ENCODE data around the gene SLC2A9. TPM values are rescaled to one million over a fixed set of nuclear protein-coding genes. Genes with fewer than 3 reads are reported as not detected.

SLC2A9 gene
- total RNA-seq, 1 donor from 2014 or later, result 0.54 TPM

- FAIRE-seq (no peak), DNase-seq (ENCODE audit: low read depth) (no peak)
- no peak for TF ChIP-seq CTCF (IDR thresholded peaks at IDR 0.05; ENCODE audit: insufficient read depth, low read depth, low read length)
- TF ChIP-seq EZH2 (IDR thresholded peaks at IDR 0.05; ENCODE audit: insufficient read depth, low read length), result no peak
- H3K27ac ChIP-seq (ENCODE audit: low read depth, low read length), result no peak overlapping the region
- no peak overlapping the region for H3K27ac Mint-ChIP-seq (ENCODE audit: unreplicated experiment)
- H3K4me2 ChIP-seq (ENCODE audit: low read length), result no peak overlapping the region
- no peaks in the 10 kb centered on the region for H3K4me1 ChIP-seq (ENCODE audit: insufficient read depth, low read length)
- no peak overlapping the region for H3K4me3 Mint-ChIP-seq (ENCODE audit: unreplicated experiment)
- H3K27me3 ChIP-seq (ENCODE audit: insufficient read depth, low read length), result peaks cover 2% of the 10 kb centered on the region
- H3K9me3 ChIP-seq (ENCODE audit: insufficient read depth, low read depth, low read length), result no peaks in the 10 kb centered on the region
- peaks cover 18% of the 10 kb centered on the region for H3K4me1 Mint-ChIP-seq (ENCODE audit: low read depth, unreplicated experiment)
- no peak overlapping the region for H2AFZ ChIP-seq (ENCODE audit: low read depth, low read length)
- no peaks in the 10 kb centered on the region for H3K79me2 ChIP-seq (ENCODE audit: insufficient read depth, low read length)
- H3K9me3 Mint-ChIP-seq (ENCODE audit: unreplicated experiment), result peaks cover 4% of the 10 kb centered on the region
- H3K4me3 ChIP-seq (ENCODE audit: insufficient read depth, low read depth, low read length), result no peak overlapping the region
- peaks cover 17% of the 10 kb centered on the region for H3K27me3 Mint-ChIP-seq (ENCODE audit: low read depth, unreplicated experiment)
- H3K36me3 Mint-ChIP-seq (ENCODE audit: low read depth, unreplicated experiment), result no peaks in the 10 kb centered on the region
- no peaks in the 10 kb centered on the region for H4K20me1 ChIP-seq (ENCODE audit: insufficient read depth, low read length)
- no peaks in the 10 kb centered on the region for H3K36me3 ChIP-seq (ENCODE audit: insufficient read depth, low read length)
- no peak overlapping the region for H3K9ac ChIP-seq (ENCODE audit: low read length)
These were observed 100.0 kb downstream of the SLC2A9 start for GRCh38 chr4:9921326-9921725.

DNA sequence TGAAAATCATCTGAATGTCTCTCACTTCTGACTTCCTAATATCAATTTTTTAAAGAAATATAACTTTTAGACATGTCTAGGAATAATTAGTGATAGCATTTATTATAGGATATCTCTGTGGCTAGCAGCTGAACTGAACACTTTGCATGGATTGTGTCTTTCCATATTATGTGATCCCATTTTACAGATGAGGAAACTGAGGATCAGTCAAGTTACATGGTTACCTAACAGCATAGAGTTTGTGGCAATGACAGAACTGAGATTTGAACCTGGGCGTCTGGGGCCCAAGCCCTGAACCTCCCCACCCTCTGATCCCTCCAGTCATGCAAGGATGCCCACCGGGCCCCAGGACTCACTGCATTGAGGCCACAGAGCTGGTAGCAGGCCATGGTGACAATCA, 101.3 kb downstream of the SLC2A9 start:
- Histone ChIP-seq H3K27me3 (ENCODE audit: insufficient read depth, low read length) (peaks cover 2% of the 10 kb centered on the region), H3K4me3 (ENCODE audit: insufficient read depth, low read depth, low read length) (no peak overlapping the region), H3K79me2 (ENCODE audit: insufficient read depth, low read length) (no peaks in the 10 kb centered on the region), H3K36me3 (ENCODE audit: insufficient read depth, low read length) (no peaks in the 10 kb centered on the region), H3K9ac (ENCODE audit: low read length) (no peak overlapping the region), H3K4me2 (ENCODE audit: low read length) (no peak overlapping the region), H2AFZ (ENCODE audit: low read depth, low read length) (no peak overlapping the region), H3K9me3 (ENCODE audit: insufficient read depth, low read depth, low read length) (no peaks in the 10 kb centered on the region), H3K4me1 (ENCODE audit: insufficient read depth, low read length) (no peaks in the 10 kb centered on the region), H3K27ac (ENCODE audit: low read depth, low read length) (no peak overlapping the region), H4K20me1 (ENCODE audit: insufficient read depth, low read length) (no peaks in the 10 kb centered on the region)
- Mint-ChIP-seq H3K27ac (ENCODE audit: unreplicated experiment) (no peak overlapping the region), H3K4me3 (ENCODE audit: unreplicated experiment) (no peak overlapping the region), H3K27me3 (ENCODE audit: low read depth, unreplicated experiment) (peaks cover 28% of the 10 kb centered on the region), H3K4me1 (ENCODE audit: low read depth, unreplicated experiment) (peaks cover 10% of the 10 kb centered on the region), H3K36me3 (ENCODE audit: low read depth, unreplicated experiment) (no peaks in the 10 kb centered on the region), H3K9me3 (ENCODE audit: unreplicated experiment) (peaks cover 4% of the 10 kb centered on the region)
- FAIRE-seq, result no peak
- no peak for TF ChIP-seq CTCF (IDR thresholded peaks at IDR 0.05; ENCODE audit: insufficient read depth, low read depth, low read length)
- no peak for TF ChIP-seq EZH2 (IDR thresholded peaks at IDR 0.05; ENCODE audit: insufficient read depth, low read length)
- no peak for DNase-seq (ENCODE audit: low read depth)

GRCh38 chr4:9919047-9919446, 102.2 kb downstream of the SLC2A9 start:
- Mint-ChIP-seq H3K4me3 (ENCODE audit: unreplicated experiment) (no peak overlapping the region), H3K36me3 (ENCODE audit: low read depth, unreplicated experiment) (no peaks in the 10 kb centered on the region), H3K27ac (ENCODE audit: unreplicated experiment) (no peak overlapping the region), H3K4me1 (ENCODE audit: low read depth, unreplicated experiment) (peaks cover 3% of the 10 kb centered on the region), H3K9me3 (ENCODE audit: unreplicated experiment) (no peaks in the 10 kb centered on the region), H3K27me3 (ENCODE audit: low read depth, unreplicated experiment) (peaks cover 32% of the 10 kb centered on the region)
- H3K4me1 ChIP-seq (ENCODE audit: insufficient read depth, low read length), result no peaks in the 10 kb centered on the region
- TF ChIP-seq EZH2 (IDR thresholded peaks at IDR 0.05; ENCODE audit: insufficient read depth, low read length), result no peak
- no peak for DNase-seq (ENCODE audit: low read depth)
- no peak overlapping the region for H2AFZ ChIP-seq (ENCODE audit: low read depth, low read length)
- no peaks in the 10 kb centered on the region for H3K79me2 ChIP-seq (ENCODE audit: insufficient read depth, low read length)
- H3K4me3 ChIP-seq (ENCODE audit: insufficient read depth, low read depth, low read length), result no peak overlapping the region
- no peak overlapping the region for H3K9ac ChIP-seq (ENCODE audit: low read length)
- H3K27ac ChIP-seq (ENCODE audit: low read depth, low read length), result no peak overlapping the region
- no peaks in the 10 kb centered on the region for H3K36me3 ChIP-seq (ENCODE audit: insufficient read depth, low read length)
- peaks cover 2% of the 10 kb centered on the region for H3K27me3 ChIP-seq (ENCODE audit: insufficient read depth, low read length)
- no peak overlapping the region for H3K4me2 ChIP-seq (ENCODE audit: low read length)
- H4K20me1 ChIP-seq (ENCODE audit: insufficient read depth, low read length), result no peaks in the 10 kb centered on the region
- no peaks in the 10 kb centered on the region for H3K9me3 ChIP-seq (ENCODE audit: insufficient read depth, low read depth, low read length)
- no peak for FAIRE-seq

Data from astrocyte (in vitro differentiated cells and primary cell).